ENCODE data around the gene LRMDA.
A peak's percentile ranks its signal among the peaks of the same experiment; 100 is the strongest.
"Not testable (repeated sequence)": the region's sequence is repeated elsewhere in the genome, so short reads cannot be mapped to it uniquely, and the experiment has no call there.

The LRMDA gene

GRCh38 chr10:75766106-75766505 is 334.7 kb downstream of the LRMDA start:
- no peak for TF ChIP-seq CTCF (IDR thresholded peaks at IDR 0.05; ENCODE audit: unreplicated experiment in 3 of 3)
- no peaks in the 10 kb centered on the region for H3K36me3 Mint-ChIP-seq (ENCODE audit: low read depth)
- H3K27ac Mint-ChIP-seq = no peak overlapping the region
- peaks cover 42% of the 10 kb centered on the region for H3K27me3 Mint-ChIP-seq (ENCODE audit: low read depth)
- no peaks in the 10 kb centered on the region for H3K9me3 Mint-ChIP-seq
- no peak overlapping the region for H3K4me3 Mint-ChIP-seq
- H3K4me1 Mint-ChIP-seq = peaks cover 28% of the 10 kb centered on the region

DNA sequence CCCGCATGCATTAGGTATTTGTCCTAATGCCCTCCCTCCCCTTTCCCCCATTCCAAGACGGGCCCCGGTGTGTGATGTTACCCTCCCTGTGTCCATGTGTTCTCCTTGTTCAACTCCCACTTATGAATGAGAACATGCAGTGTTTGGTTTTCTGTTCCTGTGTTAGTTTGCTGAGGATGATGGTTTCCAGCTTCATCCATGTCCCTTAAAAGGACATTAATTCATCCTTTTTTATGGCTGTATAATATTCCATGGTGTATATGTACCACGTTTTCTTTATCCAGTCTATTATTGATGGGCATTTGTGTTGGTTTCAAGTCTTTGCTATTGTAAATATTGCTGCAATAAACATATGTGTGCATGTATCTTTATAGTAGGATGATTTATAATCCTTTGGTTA is 335.3 kb downstream of the LRMDA start:
- H3K36me3 Mint-ChIP-seq (ENCODE audit: low read depth); H3K27ac Mint-ChIP-seq; H3K9me3 Mint-ChIP-seq; H3K4me3 Mint-ChIP-seq: not testable (repeated sequence)
- H3K4me1 Mint-ChIP-seq = peaks cover 30% of the 10 kb centered on the region
- peaks cover 38% of the 10 kb centered on the region for H3K27me3 Mint-ChIP-seq (ENCODE audit: low read depth)

GRCh38 chr10:75770626-75771081 is 339.2 kb downstream of the LRMDA start:
- Mint-ChIP-seq H3K4me3 (no peak overlapping the region), H3K4me1 (peaks cover 26% of the 10 kb centered on the region), H3K27ac (peak overlapping the region in 1 of 3 experiments; percentile 1), H3K27me3 (ENCODE audit: low read depth) (peaks cover 12% of the 10 kb centered on the region), H3K36me3 (ENCODE audit: low read depth) (no peaks in the 10 kb centered on the region), H3K9me3 (no peaks in the 10 kb centered on the region)
- no peak for TF ChIP-seq CTCF (IDR thresholded peaks at IDR 0.05; ENCODE audit: unreplicated experiment in 3 of 3)

DNA sequence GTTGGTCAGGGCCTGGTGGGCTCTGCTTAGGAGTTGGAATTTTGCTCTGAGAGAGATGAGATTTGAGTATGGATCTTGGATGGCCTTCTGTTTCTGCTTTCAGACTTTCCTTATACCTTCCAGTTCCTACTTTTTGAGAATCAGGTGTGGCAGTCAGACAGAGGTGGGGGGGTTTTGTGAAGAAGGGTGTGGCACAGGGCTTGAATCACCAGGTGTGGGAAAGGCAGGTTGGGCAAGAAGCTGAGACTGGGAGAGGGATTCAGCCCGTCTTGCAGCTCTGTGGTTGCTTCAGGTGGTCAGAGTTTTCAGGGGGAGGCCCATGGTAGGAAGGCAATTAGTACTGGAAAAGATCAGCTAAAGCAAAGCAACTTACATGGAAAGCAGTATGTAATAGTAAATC is 340.2 kb downstream of the LRMDA start:
- Mint-ChIP-seq H3K4me1 (peaks cover 27% of the 10 kb centered on the region), H3K36me3 (ENCODE audit: low read depth) (no peaks in the 10 kb centered on the region), H3K4me3 (no peak overlapping the region), H3K27ac (peak overlapping the region in 1 of 3 experiments; percentile 4), H3K9me3 (no peaks in the 10 kb centered on the region), H3K27me3 (ENCODE audit: low read depth) (peaks cover 6% of the 10 kb centered on the region)
- TF ChIP-seq CTCF (IDR thresholded peaks at IDR 0.05; ENCODE audit: unreplicated experiment in 3 of 3) = no peak

- no peaks in the 10 kb centered on the region for H3K36me3 Mint-ChIP-seq (ENCODE audit: low read depth)
- no peak overlapping the region for H3K4me3 Mint-ChIP-seq
- peaks cover 12% of the 10 kb centered on the region for H3K27me3 Mint-ChIP-seq (ENCODE audit: low read depth)
- no peak overlapping the region for H3K27ac Mint-ChIP-seq
- peaks cover 32% of the 10 kb centered on the region for H3K4me1 Mint-ChIP-seq
- no peak for TF ChIP-seq CTCF (IDR thresholded peaks at IDR 0.05; ENCODE audit: unreplicated experiment in 3 of 3)
- H3K9me3 Mint-ChIP-seq = no peaks in the 10 kb centered on the region
These were observed 340.9 kb downstream of the LRMDA start for GRCh38 chr10:75772153-75772887.

- Mint-ChIP-seq H3K4me1 (peaks cover 32% of the 10 kb centered on the region), H3K9me3 (no peaks in the 10 kb centered on the region), H3K27me3 (ENCODE audit: low read depth) (peaks cover 15% of the 10 kb centered on the region), H3K4me3 (no peak overlapping the region), H3K36me3 (ENCODE audit: low read depth) (no peaks in the 10 kb centered on the region), H3K27ac (peak overlapping the region in 1 of 3 experiments; percentile 39)
- TF ChIP-seq CTCF (IDR thresholded peaks at IDR 0.05; ENCODE audit: unreplicated experiment in 3 of 3) = no peak
These were observed 341.9 kb downstream of the LRMDA start for GRCh38 chr10:75773231-75773780.
